PC-3 (cell line): ENCODE data around the gene ERP44. TPM values are rescaled to one million over a fixed set of nuclear protein-coding genes. Genes with fewer than 3 reads are reported as not detected.

ENCODE experiments used
- ATAC-seq: fragments of 200-7000 bp; cut with Tn5 transposase; 2 replicates; pipeline ENCODE4 v1.9.1; 2020; ENCODE audit warnings: mild to moderate bottlenecking, moderate library complexity
- BruUV-seq: library from RNA; stranded (reverse); fragments of 400-500 nt; replicated peaks from 2 replicates; lab custom pipeline; 2021; lab: Mats Ljungman, UMichigan
- CTCF ChIA-PET: fragments of 300-600 bp; sonication (Branson Sonifier 250); formaldehyde crosslinking; loops from one replicate; lab custom pipeline; 2022; ENCODE audit warnings: antibody characterized with exemption; lab: Charles Lee
- POLR2A ChIA-PET: fragments of 300-600 bp; sonication (Branson Sonifier 250); formaldehyde crosslinking; loops from one replicate; lab custom pipeline; 2022; ENCODE audit warnings: antibody characterized with exemption; ENCODE audit not compliant: unreplicated experiment; lab: Charles Lee
- DNase-seq: peaks from one replicate; pipeline ENCODE4 v3.0.0-alpha.2; 2015
- H2AFZ ChIP-seq: fragments of 300-600 bp; sonication (generic); 2 replicates; pipeline ENCODE4 v1.6.0; 2016; ENCODE audit warnings: antibody characterized with exemption, low read length
- H3F3A ChIP-seq: fragments of 300-600 bp; sonication (generic); one replicate; pipeline ENCODE4 v1.6.0; 2017; ENCODE audit warnings: antibody characterized with exemption, low read length, control low read depth, mild to moderate bottlenecking; ENCODE audit not compliant: unreplicated experiment
- H3K27ac ChIP-seq: fragments of 300-600 bp; sonication (generic); 2 replicates; pipeline ENCODE4 v1.5.1; 2016; ENCODE audit warnings: mild to moderate bottlenecking, low read length
- H3K27me3 ChIP-seq: fragments of 300-600 bp; sonication (generic); 2 replicates; pipeline ENCODE4 v1.6.1; 2016; ENCODE audit warnings: low read length, mixed read lengths
- H3K36me3 ChIP-seq: fragments of 300-600 bp; sonication (generic); 2 replicates; pipeline ENCODE4 v1.6.1; 2016; ENCODE audit warnings: low read depth, mixed run types, low read length, mixed read lengths
- H3K4me1 ChIP-seq: fragments of 300-600 bp; sonication (generic); 2 replicates; pipeline ENCODE4 v1.5.1; 2016; ENCODE audit warnings: low read length; ENCODE audit not compliant: insufficient read depth
- H3K4me2 ChIP-seq: fragments of 300-600 bp; sonication (generic); 2 replicates; pipeline ENCODE4 v1.6.0; 2016; ENCODE audit warnings: low read length
- H3K4me3 ChIP-seq: fragments of 300-600 bp; sonication (generic); 2 replicates; pipeline ENCODE4 v1.5.1; 2016; ENCODE audit warnings: mild to moderate bottlenecking, low read length, mixed read lengths
- H3K79me2 ChIP-seq: fragments of 300-600 bp; sonication (generic); 2 replicates; pipeline ENCODE4 v1.6.1; 2017; ENCODE audit warnings: low read length, mixed read lengths
- H3K9ac ChIP-seq: fragments of 300-600 bp; sonication (generic); 2 replicates; pipeline ENCODE4 v1.6.0; 2016; ENCODE audit warnings: mild to moderate bottlenecking, low read length
- H3K9me2 ChIP-seq: fragments of 300-600 bp; sonication (generic); replicated peaks from 2 replicates; pipeline ENCODE4 v1.6.1; 2016; ENCODE audit warnings: mixed run types, low read length, mixed read lengths
- H3K9me3 ChIP-seq: fragments of 300-600 bp; sonication (generic); 2 replicates; pipeline ENCODE4 v1.6.1; 2016; ENCODE audit warnings: low read length, mixed read lengths
- H4K20me1 ChIP-seq: fragments of 300-600 bp; sonication (generic); 2 replicates; pipeline ENCODE4 v1.6.1; 2016; ENCODE audit warnings: low read length, mixed read lengths
- CTCF ChIP-seq: fragments of 300-600 bp; sonication (generic); conservative IDR thresholded peaks from 2 replicates; pipeline ENCODE4 v1.5.1; 2017; ENCODE audit warnings: antibody characterized with exemption, low read depth, mild to moderate bottlenecking, low read length
- EZH2 ChIP-seq: fragments of 300-600 bp; sonication (generic); IDR thresholded peaks from one replicate; pipeline ENCODE4 v1.6.1; 2017; ENCODE audit warnings: antibody characterized with exemption, mild to moderate bottlenecking, low read length; ENCODE audit not compliant: unreplicated experiment
- EZH2phosphoT487 ChIP-seq: fragments of 300-600 bp; sonication (generic); IDR thresholded peaks from 2 replicates; pipeline ENCODE4 v1.6.1; 2018; ENCODE audit warnings: mild to moderate bottlenecking, antibody characterized with exemption, low read length, borderline replicate concordance
- intact Hi-C: fragments of 100-400 bp; cut with micrococcal nuclease; formaldehyde crosslinking; loops from 2 replicates; pipeline ENCODE4 v1.9.0; 2023
- total RNA-seq: library from RNA; depleted of rRNA; stranded (reverse); fragments of >200 nt; gene quantifications from 2 replicates; pipeline ENCODE4 v1.2.3, GENCODE V29; 2014

Gene ERP44
- total RNA-seq, 1 experiment from 2014 or later: 7.7 TPM

- Histone ChIP-seq H3F3A (no peaks in the 10 kb centered on the region), H3K79me2 (no peaks in the 10 kb centered on the region), H3K9me2 (no peaks in the 10 kb centered on the region), H4K20me1 (no peaks in the 10 kb centered on the region), H3K27me3 (no peaks in the 10 kb centered on the region), H3K4me1 (no peaks in the 10 kb centered on the region), H3K9me3 (no peaks in the 10 kb centered on the region), H3K4me2 (no peak overlapping the region), H3K27ac (no peak overlapping the region), H2AFZ (no peak overlapping the region), H3K4me3 (no peak overlapping the region), H3K36me3 (peaks cover 4% of the 10 kb centered on the region; the same call in 1 of the 2 replicates), H3K9ac (no peak overlapping the region)
- ATAC-seq (no peak), DNase-seq (no peak)
- TF ChIP-seq CTCF (no peak), EZH2 (no peak), EZH2phosphoT487 (no peak)
- intact Hi-C loops: no loop called here
- no TSS peak for BruUV-seq
- ChIA-PET POLR2A (interaction anchor here (0.6 kb wide), 1 partner anchor 14 kb away, joined by 3 read pairs; no protein-coding TSS in a partner anchor), CTCF (no interaction called here)
Measured at GRCh38 chr9:100052375-100052774, 46.4 kb downstream of the ERP44 start.

- Histone ChIP-seq H3F3A (no peaks in the 10 kb centered on the region), H3K27me3 (no peaks in the 10 kb centered on the region), H3K79me2 (peaks cover 5% of the 10 kb centered on the region; the same call in 1 of the 2 replicates), H3K4me2 (no peak overlapping the region), H3K9me3 (no peaks in the 10 kb centered on the region), H4K20me1 (no peaks in the 10 kb centered on the region), H3K27ac (no peak overlapping the region), H3K9ac (no peak overlapping the region), H3K4me1 (no peaks in the 10 kb centered on the region), H3K9me2 (no peaks in the 10 kb centered on the region), H2AFZ (no peak overlapping the region), H3K4me3 (no peak overlapping the region), H3K36me3 (peaks cover 16% of the 10 kb centered on the region)
- TF ChIP-seq CTCF (no peak), EZH2phosphoT487 (no peak), EZH2 (no peak)
- ATAC-seq (no peak), DNase-seq (no peak)
- CTCF ChIA-PET: no interaction called here
- BruUV-seq: no TSS peak
- intact Hi-C loops: no loop called here
- POLR2A ChIA-PET: no interaction called here
Measured at GRCh38 chr9:100049551-100049950, 49.2 kb downstream of the ERP44 start.

GRCh38 chr9:100038472-100038871 is 60.3 kb downstream of the ERP44 start:
- H3K79me2 ChIP-seq: peaks cover 10% of the 10 kb centered on the region; the same call in 1 of the 2 replicates
- H3K36me3 ChIP-seq: no peaks in the 10 kb centered on the region
- intact Hi-C loops: no loop called here
- TF ChIP-seq EZH2: no peak
- TF ChIP-seq CTCF: no peak
- TF ChIP-seq EZH2phosphoT487: no peak
- H4K20me1 ChIP-seq: no peaks in the 10 kb centered on the region
- H3K4me2 ChIP-seq: no peak overlapping the region
- no peak overlapping the region for H3K27ac ChIP-seq
- BruUV-seq: no TSS peak
- H3K9me2 ChIP-seq: no peaks in the 10 kb centered on the region
- H3K27me3 ChIP-seq: no peaks in the 10 kb centered on the region
- H3K4me1 ChIP-seq: no peaks in the 10 kb centered on the region
- no peak overlapping the region for H3K9ac ChIP-seq
- CTCF ChIA-PET: no interaction called here
- H3F3A ChIP-seq: no peaks in the 10 kb centered on the region
- H2AFZ ChIP-seq: no peak overlapping the region
- DNase-seq (no peak), ATAC-seq (no peak)
- no peak overlapping the region for H3K4me3 ChIP-seq
- H3K9me3 ChIP-seq: no peaks in the 10 kb centered on the region
- POLR2A ChIA-PET: no interaction called here
